Measurements from ENCODE around the gene FRMD8.
A peak's percentile ranks its signal among the peaks of the same experiment; 100 is the strongest.

GRCh38 chr11:65386307-65387140, at the start of gene FRMD8:
- no peak for TF ChIP-seq CTCF (conservative IDR thresholded peaks at IDR 0.05; ENCODE audit: low read depth, low read length)
- TF ChIP-seq RAD21 (IDR thresholded peaks at IDR 0.05; ENCODE audit: low read length) = no peak
- TF ChIP-seq POLR2A (IDR thresholded peaks at IDR 0.05; ENCODE audit: low read depth, low read length) = peak; percentile 95
- 0 out of 2 replicates have a peak, but pooled peaks have one; percentile 13 for TF ChIP-seq USF2 (IDR thresholded peaks at IDR 0.05; ENCODE audit: low read depth, low read length)
- TF ChIP-seq MXI1 (IDR thresholded peaks at IDR 0.05; ENCODE audit: borderline replicate concordance, low read depth, low read length) = peak; percentile 51; the same call in 1 of the 2 replicates
- TF ChIP-seq MAZ (IDR thresholded peaks at IDR 0.05; ENCODE audit: borderline replicate concordance, low read depth, low read length) = peak; percentile 73; the same call in 1 of the 2 replicates
- TF ChIP-seq RCOR1 (IDR thresholded peaks at IDR 0.05; ENCODE audit: insufficient replicate concordance, low read length) = no peak
- TF ChIP-seq CEBPB (IDR thresholded peaks at IDR 0.05; ENCODE audit: low read depth, low read length) = no peak
- no peak for TF ChIP-seq BHLHE40 (IDR thresholded peaks at IDR 0.05; ENCODE audit: low read depth, low read length)
- no peak for TF ChIP-seq MAFK (IDR thresholded peaks at IDR 0.05; ENCODE audit: low read depth, low read length)

All from IMR-90 (cell line).